GM21576 (cell line): Measurements from ENCODE around the gene HOXA5.

Experiments
- ATAC-seq: cut with Tn5 transposase; IDR thresholded peaks from one replicate; pipeline ENCODE4 v1.9.1; 2021; ENCODE audit warnings: mild to moderate bottlenecking, moderate library complexity; ENCODE audit not compliant: unreplicated experiment

The HOXA5 gene

DNA sequence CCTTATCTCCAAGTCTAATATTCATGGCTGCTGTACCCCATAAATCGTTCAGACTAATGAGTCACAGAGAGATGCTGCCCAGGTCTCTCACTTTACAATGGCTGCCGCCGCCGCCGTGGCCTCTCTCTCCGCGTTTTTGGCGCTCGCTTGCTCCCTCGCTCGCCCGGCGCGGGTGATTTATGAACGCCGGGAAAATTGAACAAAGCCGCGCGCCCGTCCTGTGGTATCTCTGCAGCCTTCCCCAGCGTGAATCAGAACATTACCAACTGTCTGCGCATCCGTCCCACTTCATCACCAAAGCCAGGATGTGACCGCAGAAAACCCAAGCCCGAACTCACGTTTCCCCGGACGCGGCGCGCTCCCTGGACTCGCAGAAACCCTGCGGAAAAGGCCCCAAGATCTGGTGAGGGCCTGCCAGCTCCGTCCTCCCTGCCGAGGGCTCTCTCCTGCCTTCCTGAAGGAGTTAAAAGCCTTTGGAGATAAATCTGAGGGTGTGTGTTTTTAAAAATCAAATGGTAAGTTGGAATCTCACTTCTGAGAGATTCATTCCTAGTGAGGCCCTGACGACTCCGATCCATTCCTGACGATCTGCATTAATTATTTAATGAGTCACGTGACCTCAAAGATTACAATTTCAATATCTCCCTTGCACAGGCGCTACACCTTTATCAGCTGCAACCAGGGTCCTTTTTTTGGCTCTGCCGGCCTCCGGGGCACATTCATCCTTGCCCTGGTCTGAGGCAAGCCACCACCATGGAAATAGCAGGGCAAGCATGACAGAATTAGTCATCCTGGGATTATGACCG, 19.2 kb downstream of the HOXA5 start:
- no peak for ATAC-seq

DNA sequence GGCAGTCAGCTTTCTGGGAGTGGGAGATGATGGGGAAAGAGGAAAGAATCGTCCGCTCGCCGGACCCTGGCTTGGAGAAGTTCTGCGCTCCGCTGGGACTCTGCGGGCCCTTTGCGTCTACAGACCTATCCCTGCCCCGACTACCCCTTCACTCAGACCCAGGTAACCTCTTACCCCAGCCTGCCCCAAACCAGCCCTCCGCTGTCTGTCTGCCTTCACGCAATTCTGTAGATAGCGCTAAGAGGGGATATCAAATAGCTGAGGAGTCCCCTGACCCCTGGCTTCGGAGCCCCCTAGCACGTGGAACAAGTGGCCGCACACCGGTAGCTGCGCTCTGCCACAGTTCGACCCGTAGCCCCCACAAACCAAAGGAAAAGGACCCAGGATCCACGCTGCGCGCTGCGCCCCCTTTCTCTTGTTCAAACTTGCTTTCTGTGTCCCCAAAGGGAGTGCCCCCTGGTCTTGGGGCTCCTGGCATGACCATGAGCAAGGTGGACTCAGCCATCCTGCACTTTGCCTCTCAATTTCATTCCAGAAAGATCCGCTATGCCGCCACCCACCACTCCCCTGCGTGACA, 19.9 kb downstream of the HOXA5 start:
- ATAC-seq, result no peak

DNA sequence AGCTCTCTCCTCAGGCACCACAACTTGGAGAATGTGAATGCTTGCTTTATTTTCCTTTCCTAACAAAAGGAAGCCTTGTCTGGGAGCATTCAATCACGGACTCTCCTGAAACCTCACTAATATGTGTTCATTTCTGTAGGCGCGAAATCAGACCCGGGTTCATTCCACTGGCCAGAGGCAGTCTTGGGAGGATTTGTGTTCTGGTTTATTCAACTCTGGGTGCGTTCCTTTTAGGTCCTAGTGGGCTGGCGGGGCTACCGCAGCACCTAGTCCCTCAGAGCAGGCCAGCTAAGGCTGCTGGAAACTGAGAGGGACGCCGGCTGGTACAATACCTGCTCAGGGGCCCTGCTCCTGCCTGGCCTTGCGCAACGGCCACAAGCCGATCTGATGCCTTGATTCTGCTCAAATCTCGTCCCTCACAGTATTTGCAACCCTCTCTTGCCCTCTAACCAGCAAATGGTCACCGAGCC, 20.4 kb downstream of the HOXA5 start:
- ATAC-seq, result no peak

DNA sequence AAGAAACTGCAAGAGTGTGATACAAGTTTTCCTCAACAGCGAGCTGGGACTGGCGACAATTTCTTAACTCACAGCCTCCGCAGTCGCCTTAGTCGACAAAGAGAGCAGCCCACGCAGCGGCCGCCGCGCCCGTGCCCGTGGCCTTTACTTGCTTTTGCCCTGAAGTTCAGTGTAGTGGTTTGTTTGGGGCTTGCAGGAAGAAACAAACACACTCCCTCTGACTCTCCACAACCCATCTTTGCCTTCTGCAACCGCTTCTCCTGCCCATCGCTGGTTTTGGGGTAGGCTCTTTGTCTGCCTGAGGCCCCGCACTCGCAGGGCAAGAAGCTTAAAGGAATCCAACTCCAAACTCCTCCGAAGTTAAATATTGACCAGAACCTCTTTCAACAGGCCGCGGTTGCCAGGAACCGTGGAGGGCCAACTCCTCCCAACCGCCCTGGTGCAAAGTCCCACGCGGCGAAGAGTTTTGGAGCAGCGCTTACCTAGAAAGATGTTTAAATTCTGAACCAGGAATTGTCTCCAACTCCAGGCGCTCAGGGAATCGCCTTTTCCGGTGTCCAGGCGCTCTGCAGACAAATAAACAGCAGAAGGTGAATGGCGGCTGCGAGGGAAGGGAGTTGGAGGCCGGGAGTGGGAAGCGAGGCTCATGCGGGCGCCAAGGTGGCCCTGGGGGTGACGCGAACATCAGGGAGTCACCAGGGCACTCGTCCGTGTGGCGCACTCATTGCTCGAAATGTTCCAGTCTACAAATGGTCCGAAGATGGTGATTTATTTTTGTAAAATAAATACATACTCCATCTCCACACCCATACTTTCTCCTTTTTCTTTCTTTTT, 21.2 kb downstream of the HOXA5 start:
- ATAC-seq, result no peak

DNA sequence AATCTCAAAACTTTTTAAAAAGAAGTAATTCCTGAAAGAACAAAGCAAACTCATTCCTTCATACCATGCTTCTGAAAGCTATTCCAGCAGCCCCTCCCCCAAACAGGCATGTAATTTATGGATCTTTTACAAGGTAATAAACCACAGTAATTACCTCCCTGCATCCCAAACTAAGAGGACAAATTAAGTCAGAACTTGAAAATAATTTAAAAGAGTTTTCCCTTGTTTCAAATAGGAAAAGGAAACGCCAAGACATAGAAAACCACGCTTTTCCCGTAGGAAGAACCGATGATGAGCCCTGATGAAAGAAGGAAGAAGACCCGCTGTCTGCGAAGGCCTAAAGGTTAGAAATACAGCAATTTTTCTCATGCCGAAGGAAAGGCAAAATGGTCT, 21.8 kb downstream of the HOXA5 start:
- no peak for ATAC-seq

DNA sequence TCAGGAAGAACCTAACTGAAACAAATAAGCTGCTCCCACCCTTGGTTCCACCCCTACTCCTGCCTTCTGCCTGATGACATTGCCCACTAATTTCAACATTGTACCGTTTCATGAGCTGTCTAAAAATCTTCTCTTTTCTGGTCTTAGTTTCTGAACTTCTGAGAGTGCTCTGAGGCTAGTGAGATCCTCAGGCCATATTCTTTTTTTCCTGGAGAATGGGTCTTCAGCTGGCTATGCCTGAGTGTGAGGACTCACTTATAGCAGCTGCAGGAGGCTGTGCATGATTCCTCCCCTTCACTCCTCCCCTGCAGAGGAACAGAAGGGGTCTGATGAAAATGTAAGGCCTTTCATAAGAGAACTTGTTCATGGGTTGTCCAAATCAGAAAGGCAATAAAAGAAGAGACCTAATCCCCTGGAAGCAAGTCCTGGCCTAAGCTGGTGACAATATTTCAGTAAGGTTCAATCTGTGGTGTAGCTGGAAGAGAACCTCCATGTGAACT, 24.0 kb downstream of the HOXA5 start:
- no peak for ATAC-seq

DNA sequence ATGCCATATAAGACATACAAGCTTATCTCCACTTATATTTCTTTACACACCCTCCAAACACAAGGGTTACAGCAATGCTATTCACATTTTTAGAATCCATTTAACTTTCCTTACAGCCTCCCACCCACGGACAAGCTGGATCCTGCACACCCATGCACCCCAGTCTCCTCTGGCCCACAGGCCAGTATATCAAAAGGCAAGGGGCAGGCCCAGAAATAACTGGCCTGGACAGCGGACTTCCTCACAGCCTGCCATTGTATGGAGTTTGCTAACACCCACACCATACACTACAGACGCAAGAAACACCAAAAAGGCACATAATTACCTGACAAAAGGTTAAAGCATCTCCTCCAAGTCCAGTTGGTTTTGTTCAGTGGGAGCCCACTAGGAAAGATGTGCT, 24.9 kb downstream of the HOXA5 start:
- ATAC-seq, result no peak

DNA sequence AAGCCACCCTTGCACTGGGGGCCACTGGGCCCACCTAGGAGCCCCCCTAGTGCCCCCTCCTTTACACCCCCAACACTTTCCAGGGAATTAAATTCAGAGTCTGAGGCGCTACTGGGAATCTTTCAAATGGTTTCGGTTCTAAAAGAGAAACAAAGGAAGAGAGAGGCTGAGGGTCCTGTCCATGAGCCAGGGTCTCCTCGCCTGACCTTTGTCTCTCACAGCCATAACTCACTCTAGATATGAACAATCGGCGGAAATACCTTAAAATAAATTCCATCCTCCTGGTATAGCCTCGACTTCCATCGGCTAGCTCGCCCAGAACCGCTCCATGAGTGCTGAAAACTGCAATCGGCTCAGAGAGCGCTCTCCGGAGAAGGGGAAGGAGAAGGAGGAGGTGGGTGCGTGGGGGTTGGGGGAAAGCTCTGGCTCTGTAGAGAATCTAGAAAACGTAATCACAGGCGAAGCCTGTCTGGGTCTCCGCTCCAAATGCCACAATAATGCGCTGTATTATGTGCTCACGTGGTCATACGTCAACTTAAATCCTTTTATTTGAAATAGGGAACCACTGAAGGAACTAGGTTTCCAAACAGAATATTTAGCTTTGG, 25.5 kb downstream of the HOXA5 start:
- no peak for ATAC-seq

DNA sequence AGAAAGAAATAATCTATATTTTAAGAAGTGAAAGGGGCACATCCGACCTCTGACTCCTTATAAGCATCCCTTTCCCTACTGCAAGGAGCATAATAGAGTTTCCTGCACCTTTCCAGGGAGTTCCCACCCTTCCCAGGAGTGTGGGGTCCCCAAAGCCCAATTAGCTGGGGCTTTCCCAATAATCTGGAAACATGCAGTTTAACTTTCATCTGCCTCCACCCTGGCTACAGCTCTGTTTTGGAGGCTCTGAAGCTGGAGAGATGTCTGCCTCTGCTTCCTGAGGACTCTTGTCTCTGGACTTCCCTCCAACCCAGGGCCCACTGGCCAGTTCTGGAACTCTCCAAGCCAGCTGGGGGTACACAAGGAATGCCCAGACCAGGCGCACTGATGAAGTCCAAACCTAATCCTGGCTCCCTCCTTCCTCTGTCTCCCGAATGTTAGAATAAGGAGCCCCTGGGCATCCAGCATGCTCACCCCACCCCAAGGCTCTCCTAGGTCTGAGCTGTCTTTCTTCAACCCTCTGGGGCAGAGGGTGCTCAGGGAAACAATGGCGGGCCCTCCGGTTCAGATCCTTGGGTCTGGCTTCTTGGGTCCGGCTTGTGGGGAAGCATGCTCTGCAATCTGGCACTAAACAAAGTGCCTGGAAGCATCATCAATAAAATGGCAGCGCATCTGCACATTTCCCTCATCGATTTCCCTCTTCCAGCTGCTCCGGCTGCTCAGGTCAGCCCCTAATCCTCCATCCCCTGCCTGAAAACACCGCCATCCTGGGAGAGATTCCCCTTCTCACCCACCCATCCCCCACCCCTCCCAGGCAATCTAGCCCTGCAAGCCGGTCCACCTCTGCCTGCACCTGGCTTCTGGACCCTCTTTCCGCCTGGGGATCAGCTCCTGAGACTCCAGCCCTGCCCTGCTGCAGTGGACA, 26.3 kb downstream of the HOXA5 start:
- ATAC-seq, result no peak

DNA sequence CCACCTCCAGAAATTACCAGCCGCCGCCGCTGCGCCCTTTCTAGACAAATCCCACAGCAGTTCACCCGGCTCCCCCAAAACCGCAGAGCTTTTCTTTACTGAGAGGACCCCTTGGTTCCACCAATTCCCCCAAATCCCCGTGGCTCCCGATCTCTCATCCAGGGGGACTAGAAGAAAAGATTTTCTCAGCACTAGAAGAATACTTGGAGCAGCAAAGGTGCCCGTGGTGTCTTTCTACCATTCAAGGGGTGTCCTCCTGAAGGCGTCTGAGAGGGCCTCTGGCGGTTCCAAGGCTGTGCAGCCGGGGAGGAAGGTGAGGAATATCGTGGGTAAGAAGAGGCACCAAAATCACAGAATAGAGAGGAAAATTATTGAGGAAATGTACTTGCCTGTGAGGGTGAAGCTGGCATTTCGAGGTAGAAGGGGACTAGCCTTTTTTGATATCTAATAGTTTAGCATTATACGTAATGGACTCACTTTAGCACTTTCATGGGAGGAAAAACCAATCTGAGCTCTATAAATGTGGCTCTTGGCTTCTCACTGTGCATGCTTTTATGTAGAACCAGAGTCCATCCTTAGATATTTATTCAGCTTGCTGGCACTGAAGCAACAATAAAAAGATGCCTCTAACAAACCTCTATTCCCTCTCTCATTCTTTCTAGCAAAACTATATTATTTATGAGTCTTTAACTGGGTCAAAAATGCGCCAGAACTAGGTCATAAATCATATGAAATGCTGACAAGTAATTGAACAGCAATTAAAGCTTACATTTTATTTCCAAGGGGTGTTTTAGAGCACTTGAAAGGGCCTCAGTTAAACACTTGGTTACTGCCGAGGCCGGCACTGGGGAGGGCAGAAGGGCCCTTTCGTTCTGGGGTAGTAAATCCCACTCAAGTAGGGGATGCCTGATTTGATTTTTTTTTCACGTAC, 27.2 kb downstream of the HOXA5 start:
- no peak for ATAC-seq

DNA sequence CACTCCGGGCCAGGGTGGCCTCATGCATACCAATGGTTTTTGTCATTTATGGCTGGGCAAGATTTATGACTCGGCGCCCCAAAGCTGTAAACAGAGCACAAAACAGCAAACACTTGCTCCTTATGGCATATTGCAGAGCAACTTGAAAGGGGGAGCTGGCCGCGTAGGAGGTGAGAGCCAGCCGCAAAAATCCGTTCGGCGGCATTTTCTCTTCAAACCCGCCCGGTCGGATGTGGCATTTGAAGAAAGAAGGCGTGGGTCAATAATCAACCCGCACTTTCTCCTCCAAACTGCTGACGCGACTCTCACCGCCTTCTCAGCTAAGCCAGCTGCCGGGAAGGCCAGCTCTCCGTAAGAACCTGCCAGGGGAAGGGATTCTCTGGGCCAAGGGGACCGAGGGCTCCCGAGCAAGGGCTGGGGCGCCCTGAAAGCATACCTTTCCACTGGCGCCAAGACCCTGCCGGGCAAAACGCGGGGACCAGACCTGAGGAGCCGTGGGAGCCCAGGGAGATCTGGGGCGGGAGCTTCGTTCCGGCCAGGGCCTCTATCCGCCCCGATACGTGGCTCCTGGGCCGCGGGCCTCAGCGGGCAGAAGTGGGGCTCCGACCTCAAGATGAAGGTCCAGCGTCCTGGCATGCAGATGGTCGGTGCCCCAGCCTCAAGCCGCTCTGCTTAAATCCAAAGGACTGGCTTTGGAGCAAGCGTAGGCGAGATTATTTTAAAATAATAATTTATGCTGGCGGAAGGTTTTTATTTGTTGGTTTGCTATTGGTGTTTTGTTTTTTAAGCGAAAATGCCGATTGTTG, 28.1 kb downstream of the HOXA5 start:
- no peak for ATAC-seq

DNA sequence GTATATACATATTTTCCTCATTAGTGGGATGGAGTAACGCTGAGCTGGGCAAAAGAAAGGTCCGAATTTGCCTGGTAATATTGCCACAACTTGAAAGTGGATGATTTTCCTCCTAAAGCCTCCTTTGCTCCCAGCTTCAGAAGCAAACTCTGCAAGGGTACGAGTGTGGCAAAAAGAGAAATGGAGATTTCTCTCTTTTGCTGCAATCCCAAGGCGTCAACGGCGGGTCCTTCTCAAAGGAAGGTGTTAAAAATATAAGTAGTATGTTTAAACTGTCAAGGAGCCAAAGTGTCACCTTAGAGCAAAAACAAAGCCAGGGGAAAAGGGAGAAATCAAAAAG, 28.6 kb downstream of the HOXA5 start:
- ATAC-seq, result no peak

DNA sequence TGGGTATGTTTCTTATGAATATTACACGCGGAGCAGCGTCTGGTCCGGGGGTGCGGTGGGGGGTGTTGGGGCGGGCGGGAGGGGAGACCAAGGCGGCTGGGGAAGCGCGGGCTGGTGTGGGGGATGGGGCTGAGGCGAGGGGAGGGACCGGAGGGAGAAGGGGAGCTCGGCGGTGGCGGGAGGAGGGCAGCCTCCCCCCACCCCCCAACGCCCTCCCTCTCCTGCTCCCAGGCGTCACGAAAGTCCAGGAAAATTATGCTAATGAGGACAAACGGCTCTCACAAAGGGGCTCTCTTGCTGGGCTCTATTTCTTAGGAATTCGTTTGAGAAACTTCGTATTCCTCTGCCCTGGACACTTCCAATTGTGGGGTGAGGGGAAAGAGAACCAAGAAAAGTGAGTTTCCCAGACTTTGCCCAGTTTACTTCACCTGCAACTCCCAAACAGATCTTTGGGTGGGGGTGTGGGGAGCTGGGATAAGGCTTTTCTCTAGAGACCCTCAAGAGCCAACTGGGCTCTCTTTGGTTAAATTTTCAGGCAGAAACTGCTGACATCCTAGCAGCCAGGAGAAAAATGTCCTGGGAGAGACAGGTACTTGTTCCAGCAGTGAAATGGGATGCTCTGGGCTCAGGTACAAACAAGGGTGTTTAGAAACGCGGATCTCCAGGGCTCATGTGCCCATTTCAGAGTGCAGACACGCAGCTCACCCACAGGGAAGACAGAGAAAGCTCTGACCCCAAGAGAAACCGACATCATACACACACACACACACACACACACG, 29.3 kb downstream of the HOXA5 start:
- no peak for ATAC-seq

DNA sequence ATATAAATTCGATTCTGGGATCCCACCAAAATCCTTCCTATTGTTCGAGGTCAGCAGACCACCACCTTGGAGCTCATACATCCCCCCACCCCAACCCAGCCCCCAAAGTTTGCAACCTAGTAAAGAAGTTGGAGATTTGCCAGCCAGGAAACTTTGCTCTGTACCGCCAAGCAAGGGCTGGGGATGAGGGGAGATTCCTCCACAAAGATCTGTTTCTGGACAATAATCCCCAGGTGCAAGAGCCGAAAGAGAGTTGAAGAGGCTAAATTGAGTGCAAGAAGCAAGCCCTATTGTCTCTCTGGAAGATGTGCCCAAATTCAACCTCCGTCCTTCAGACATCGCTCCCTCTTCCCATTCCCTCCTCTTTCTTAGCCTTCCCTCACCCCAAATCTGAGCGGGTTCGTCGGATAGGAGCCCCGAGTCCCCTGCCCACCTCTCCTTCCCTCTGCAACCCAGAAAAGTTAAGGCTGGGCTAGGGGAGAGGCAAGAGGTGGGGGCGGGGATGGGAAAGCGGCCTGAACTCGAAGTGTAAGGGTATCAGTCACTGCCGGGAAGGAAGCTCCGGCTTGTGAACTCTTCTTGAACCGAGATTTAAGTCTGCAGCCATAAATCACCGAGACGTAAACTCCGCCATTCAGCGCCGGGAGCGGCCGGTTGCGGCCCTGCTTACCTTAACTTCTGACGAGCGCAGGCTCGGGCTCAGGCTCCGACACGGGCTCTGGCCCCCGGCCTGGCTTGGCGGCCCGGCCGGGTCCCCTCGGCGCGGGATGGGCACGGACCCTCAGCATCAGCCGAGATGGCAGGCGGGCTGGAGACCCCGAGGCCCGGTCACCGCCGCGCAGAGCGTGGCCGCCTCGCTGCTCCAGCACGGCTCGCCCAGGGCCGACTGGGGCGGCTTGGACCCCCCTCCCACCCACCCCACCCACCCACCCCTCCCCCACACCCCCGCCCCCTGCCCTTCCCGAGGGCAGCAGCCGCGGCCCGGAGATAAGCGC, 30.2 kb downstream of the HOXA5 start:
- no peak for ATAC-seq

DNA sequence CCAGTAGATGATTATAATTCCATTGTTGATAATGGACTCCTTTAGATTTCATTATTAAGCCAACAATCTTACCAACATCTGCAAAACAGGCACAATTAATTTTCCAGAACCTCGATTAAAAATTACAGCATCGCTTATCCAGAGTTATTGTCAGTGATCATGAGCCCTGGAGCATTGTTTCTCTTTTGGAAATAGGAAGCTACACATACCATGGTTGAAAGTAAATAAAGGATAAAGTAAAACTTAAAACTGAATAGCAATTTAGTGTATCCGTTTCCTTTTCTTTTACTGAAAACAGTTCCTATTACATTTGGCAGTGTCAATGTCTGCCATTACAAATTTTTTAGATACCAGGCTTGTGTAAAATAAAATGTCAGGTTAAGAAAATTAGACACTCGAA, 31.1 kb downstream of the HOXA5 start:
- ATAC-seq, result no peak

DNA sequence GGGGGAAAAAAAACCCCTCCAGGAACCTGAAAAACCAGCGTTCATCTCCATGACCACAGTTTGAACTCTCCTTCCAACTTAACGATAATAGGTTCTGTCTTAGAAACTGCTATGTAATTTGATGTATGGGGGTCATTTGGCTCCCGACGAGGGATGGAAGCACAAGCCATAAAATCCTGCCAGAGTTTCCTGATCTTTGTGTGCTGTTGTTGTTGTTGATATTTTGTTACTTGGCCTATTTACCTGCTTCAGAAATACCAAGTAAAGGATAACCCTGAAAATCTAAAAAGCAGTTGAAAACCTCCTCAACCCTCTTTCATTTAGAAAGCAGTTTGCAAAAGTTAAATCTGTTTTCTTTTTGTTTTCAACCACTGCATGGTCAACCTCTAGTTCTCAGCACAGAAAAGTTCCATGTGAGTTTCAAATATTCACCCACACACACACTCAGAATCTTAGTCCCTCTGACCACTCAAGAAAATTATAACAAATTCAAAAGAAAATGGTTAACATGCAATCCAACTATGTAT, 31.7 kb downstream of the HOXA5 start:
- no peak for ATAC-seq
